HepG2 (cell line): ENCODE data around the gene DHH. TPM values are rescaled to one million over a fixed set of nuclear protein-coding genes. Genes with fewer than 3 reads are reported as not detected.

Experiments used
- EED ChIP-seq: sonication (generic); formaldehyde crosslinking; IDR thresholded peaks from 2 replicates; pipeline ENCODE4 v1.5.0; 2020; ENCODE audit warnings: mild to moderate bottlenecking, missing genetic modification reagents
- GABPA ChIP-seq, 2 experiments: IDR thresholded peaks; 2 replicates each; pipeline ENCODE4 v1.6.1; 2011 to 2016; ENCODE audit warnings: low read depth in 2 of 2, low read length in 1 of 2, missing biosample characterization in 1 of 2, missing genetic modification characterization in 1 of 2
- HMGA1 ChIP-seq: sonication (generic); formaldehyde crosslinking; conservative IDR thresholded peaks from 2 replicates; pipeline ENCODE4 v1.4.0; 2020; ENCODE audit warnings: missing genetic modification reagents
- PAWR ChIP-seq: sonication (generic); formaldehyde crosslinking; IDR thresholded peaks from 2 replicates; pipeline ENCODE4 v1.4.0; 2020; ENCODE audit warnings: missing genetic modification reagents, mild to moderate bottlenecking, borderline replicate concordance
- SATB2 ChIP-seq: sonication (generic); formaldehyde crosslinking; IDR thresholded peaks from 2 replicates; pipeline ENCODE4 v1.5.0; 2020; ENCODE audit warnings: missing genetic modification reagents
- SP1 ChIP-seq, 2 experiments: fragments of 450-650 bp in 1 of 2; sonication (generic) in 1 of 2; formaldehyde crosslinking in 1 of 2; IDR thresholded peaks; 2 replicates each; pipeline versions ENCODE4 v1.4.0 to v1.6.1; 2016 to 2020; ENCODE audit warnings: missing genetic modification reagents in 1 of 2
- SRSF9 ChIP-seq: fragments of 200-400 bp; formaldehyde crosslinking; IDR thresholded peaks from 2 replicates; pipeline ENCODE4 v1.6.1; 2018; ENCODE audit warnings: borderline replicate concordance, mild to moderate bottlenecking, low read depth, low read length; ENCODE audit not compliant: insufficient read depth, poor library complexity, severe bottlenecking
- ZBTB38 ChIP-seq: sonication (generic); formaldehyde crosslinking; IDR thresholded peaks from 2 replicates; pipeline ENCODE4 v1.5.1; 2020; ENCODE audit warnings: mild to moderate bottlenecking, missing genetic modification reagents
- ZNF256 ChIP-seq: sonication (generic); formaldehyde crosslinking; conservative IDR thresholded peaks from 2 replicates; pipeline ENCODE4 v1.4.0; 2020; ENCODE audit warnings: missing genetic modification reagents
- ZNF747 ChIP-seq: sonication (generic); formaldehyde crosslinking; IDR thresholded peaks from 2 replicates; pipeline ENCODE4 v1.8.1; 2023; ENCODE audit warnings: missing genetic modification reagents, mild to moderate bottlenecking, borderline replicate concordance
- ZSCAN30 ChIP-seq: sonication (generic); formaldehyde crosslinking; IDR thresholded peaks from 2 replicates; pipeline ENCODE4 v1.5.0; 2020; ENCODE audit warnings: mild to moderate bottlenecking, missing genetic modification reagents
- polyA plus RNA-seq, 8 experiments: library from polyadenylated mRNA; depleted of rRNA in 3 of 8; stranded (reverse) in 7 of 8; unstranded in 1 of 8; fragments of >200 nt; fragmentation: Illumina TruSeq in 4 of 8; extraction: Trizol in 4 of 8; gene quantifications; 2 replicates each; pipeline versions ENCODE4 v1.2.1 to v1.2.3, GENCODE V29; 2011 to 2016; ENCODE audit warnings: low read depth in 4 of 8, missing spikeins in 1 of 8, mixed read lengths in 1 of 8; ENCODE audit not compliant: insufficient read depth in 1 of 8
- total RNA-seq, 5 experiments: library from RNA; depleted of rRNA; stranded (reverse); fragments of >200 nt; fragmentation: Illumina TruSeq; extraction: Trizol; gene quantifications; 2 replicates each; pipeline ENCODE4 v1.2.3, GENCODE V29; 2016; ENCODE audit warnings: low read depth in 1 of 5
- TF ChIP-seq, protein P1 (sequence below): sonication (generic); formaldehyde crosslinking; IDR thresholded peaks from 2 replicates; pipeline ENCODE4 v1.4.0; 2020; ENCODE audit warnings: missing genetic modification reagents
- TF ChIP-seq, protein P2 (sequence below): sonication (generic); formaldehyde crosslinking; IDR thresholded peaks from 2 replicates; pipeline ENCODE4 v1.5.1; 2020; ENCODE audit warnings: mild to moderate bottlenecking, moderate library complexity, missing genetic modification reagents
- TF ChIP-seq, protein P3 (sequence below): sonication (generic); formaldehyde crosslinking; IDR thresholded peaks from 2 replicates; pipeline ENCODE4; 2020; ENCODE audit warnings: missing genetic modification reagents, mild to moderate bottlenecking, borderline replicate concordance
- TF ChIP-seq, protein P4 (sequence below): sonication (generic); formaldehyde crosslinking; IDR thresholded peaks from 2 replicates; pipeline ENCODE4 v1.4.0; 2020; ENCODE audit warnings: low read depth, mild to moderate bottlenecking, missing genetic modification reagents
- TF ChIP-seq, protein P5 (sequence below): sonication (generic); formaldehyde crosslinking; IDR thresholded peaks from 2 replicates; pipeline ENCODE4 v1.5.0; 2020; ENCODE audit warnings: missing genetic modification reagents, mild to moderate bottlenecking, borderline replicate concordance
- TF ChIP-seq, protein P6 (sequence below): sonication (generic); formaldehyde crosslinking; IDR thresholded peaks from 2 replicates; pipeline ENCODE4 v1.4.0; 2020; ENCODE audit warnings: mild to moderate bottlenecking, low read depth, missing genetic modification reagents

The DHH gene
- total and polyA plus RNA-seq, 2 of the 13 experiments (the other 11 are each of a cell fraction or from before 2014, with no cell fraction given), result not detected

DNA sequence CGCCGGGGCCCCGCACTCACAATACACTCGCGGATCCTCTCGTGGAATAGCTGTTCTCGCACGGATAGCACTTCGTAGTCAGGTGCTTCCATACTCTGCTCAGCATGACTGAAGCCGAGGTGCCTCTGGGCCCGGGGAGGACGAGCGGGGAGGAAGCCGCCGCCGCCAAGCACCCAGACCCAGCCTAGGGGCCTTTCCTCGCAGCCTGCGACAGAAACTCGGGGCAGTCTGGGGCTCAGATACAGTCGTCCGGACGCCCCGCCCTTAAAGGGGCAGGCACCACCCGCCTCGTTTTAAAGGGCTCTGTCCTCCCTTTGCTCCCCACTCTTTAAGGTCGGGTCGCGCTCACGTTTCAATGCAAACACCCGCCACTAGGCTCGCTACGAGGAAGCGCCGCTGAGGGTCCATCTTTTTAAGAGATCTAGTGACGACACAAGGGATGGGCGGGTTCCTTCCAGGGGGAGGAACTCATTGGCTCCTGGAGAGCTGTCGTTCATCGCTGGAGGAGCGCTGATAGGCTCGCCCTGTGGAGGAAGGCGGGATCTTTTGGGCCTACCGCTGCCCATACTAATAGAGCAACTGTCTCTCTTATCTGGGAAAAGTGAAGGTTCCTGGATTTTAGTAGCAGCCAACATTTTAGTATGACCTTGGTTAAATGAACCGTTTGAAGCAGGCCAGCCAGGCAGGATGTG lies 16.0 kb upstream of the DHH start, which contains the start of gene LMBR1L (continued):
- TF ChIP-seq, protein P1, sequence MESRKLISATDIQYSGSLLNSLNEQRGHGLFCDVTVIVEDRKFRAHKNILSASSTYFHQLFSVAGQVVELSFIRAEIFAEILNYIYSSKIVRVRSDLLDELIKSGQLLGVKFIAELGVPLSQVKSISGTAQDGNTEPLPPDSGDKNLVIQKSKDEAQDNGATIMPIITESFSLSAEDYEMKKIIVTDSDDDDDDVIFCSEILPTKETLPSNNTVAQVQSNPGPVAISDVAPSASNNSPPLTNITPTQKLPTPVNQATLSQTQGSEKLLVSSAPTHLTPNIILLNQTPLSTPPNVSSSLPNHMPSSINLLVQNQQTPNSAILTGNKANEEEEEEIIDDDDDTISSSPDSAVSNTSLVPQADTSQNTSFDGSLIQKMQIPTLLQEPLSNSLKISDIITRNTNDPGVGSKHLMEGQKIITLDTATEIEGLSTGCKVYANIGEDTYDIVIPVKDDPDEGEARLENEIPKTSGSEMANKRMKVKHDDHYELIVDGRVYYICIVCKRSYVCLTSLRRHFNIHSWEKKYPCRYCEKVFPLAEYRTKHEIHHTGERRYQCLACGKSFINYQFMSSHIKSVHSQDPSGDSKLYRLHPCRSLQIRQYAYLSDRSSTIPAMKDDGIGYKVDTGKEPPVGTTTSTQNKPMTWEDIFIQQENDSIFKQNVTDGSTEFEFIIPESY (CRISPR knock-in tag), result no peak
- TF ChIP-seq ZBTB38 (CRISPR knock-in tag), result peak; percentile 65; the same call in 1 of the 2 replicates
- no peak for TF ChIP-seq EED
- TF ChIP-seq PAWR (CRISPR knock-in tag), result no peak
- TF ChIP-seq HMGA1, result no peak
- TF ChIP-seq, protein P2, sequence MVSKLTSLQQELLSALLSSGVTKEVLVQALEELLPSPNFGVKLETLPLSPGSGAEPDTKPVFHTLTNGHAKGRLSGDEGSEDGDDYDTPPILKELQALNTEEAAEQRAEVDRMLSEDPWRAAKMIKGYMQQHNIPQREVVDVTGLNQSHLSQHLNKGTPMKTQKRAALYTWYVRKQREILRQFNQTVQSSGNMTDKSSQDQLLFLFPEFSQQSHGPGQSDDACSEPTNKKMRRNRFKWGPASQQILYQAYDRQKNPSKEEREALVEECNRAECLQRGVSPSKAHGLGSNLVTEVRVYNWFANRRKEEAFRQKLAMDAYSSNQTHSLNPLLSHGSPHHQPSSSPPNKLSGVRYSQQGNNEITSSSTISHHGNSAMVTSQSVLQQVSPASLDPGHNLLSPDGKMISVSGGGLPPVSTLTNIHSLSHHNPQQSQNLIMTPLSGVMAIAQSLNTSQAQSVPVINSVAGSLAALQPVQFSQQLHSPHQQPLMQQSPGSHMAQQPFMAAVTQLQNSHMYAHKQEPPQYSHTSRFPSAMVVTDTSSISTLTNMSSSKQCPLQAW (CRISPR knock-in tag), result peak; percentile 62; the same call in 1 of the 2 replicates
- TF ChIP-seq, protein P3, sequence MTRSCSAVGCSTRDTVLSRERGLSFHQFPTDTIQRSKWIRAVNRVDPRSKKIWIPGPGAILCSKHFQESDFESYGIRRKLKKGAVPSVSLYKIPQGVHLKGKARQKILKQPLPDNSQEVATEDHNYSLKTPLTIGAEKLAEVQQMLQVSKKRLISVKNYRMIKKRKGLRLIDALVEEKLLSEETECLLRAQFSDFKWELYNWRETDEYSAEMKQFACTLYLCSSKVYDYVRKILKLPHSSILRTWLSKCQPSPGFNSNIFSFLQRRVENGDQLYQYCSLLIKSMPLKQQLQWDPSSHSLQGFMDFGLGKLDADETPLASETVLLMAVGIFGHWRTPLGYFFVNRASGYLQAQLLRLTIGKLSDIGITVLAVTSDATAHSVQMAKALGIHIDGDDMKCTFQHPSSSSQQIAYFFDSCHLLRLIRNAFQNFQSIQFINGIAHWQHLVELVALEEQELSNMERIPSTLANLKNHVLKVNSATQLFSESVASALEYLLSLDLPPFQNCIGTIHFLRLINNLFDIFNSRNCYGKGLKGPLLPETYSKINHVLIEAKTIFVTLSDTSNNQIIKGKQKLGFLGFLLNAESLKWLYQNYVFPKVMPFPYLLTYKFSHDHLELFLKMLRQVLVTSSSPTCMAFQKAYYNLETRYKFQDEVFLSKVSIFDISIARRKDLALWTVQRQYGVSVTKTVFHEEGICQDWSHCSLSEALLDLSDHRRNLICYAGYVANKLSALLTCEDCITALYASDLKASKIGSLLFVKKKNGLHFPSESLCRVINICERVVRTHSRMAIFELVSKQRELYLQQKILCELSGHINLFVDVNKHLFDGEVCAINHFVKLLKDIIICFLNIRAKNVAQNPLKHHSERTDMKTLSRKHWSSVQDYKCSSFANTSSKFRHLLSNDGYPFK, result peak; percentile 59; the same call in 1 of the 2 replicates
- TF ChIP-seq, protein P4, sequence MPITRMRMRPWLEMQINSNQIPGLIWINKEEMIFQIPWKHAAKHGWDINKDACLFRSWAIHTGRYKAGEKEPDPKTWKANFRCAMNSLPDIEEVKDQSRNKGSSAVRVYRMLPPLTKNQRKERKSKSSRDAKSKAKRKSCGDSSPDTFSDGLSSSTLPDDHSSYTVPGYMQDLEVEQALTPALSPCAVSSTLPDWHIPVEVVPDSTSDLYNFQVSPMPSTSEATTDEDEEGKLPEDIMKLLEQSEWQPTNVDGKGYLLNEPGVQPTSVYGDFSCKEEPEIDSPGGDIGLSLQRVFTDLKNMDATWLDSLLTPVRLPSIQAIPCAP (CRISPR knock-in tag), result no peak
- TF ChIP-seq SATB2, result no peak
- no peak for TF ChIP-seq ZNF256 (CRISPR knock-in tag)
- no peak for TF ChIP-seq SRSF9
- TF ChIP-seq, protein P5, sequence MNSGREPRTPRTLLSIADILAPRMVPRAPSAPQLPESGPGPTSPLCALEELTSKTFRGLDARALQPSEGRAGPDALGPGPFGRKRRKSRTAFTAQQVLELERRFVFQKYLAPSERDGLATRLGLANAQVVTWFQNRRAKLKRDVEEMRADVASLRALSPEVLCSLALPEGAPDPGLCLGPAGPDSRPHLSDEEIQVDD (CRISPR knock-in tag), result no peak
- no peak for TF ChIP-seq ZSCAN30 (CRISPR knock-in tag)
- TF ChIP-seq, protein P6, sequence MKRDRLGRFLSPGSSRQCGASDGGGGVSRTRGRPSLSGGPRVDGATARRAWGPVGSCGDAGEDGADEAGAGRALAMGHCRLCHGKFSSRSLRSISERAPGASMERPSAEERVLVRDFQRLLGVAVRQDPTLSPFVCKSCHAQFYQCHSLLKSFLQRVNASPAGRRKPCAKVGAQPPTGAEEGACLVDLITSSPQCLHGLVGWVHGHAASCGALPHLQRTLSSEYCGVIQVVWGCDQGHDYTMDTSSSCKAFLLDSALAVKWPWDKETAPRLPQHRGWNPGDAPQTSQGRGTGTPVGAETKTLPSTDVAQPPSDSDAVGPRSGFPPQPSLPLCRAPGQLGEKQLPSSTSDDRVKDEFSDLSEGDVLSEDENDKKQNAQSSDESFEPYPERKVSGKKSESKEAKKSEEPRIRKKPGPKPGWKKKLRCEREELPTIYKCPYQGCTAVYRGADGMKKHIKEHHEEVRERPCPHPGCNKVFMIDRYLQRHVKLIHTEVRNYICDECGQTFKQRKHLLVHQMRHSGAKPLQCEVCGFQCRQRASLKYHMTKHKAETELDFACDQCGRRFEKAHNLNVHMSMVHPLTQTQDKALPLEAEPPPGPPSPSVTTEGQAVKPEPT (CRISPR knock-in tag), result no peak
- TF ChIP-seq GABPA (IDR thresholded peaks at IDR 0.05; ENCODE audit: low read depth, low read length), result no peak
- TF ChIP-seq GABPA (CRISPR knock-in tag; IDR thresholded peaks at IDR 0.05; ENCODE audit: low read depth), result peak; percentile 38
- TF ChIP-seq SP1 (IDR thresholded peaks at IDR 0.05), result no peak
- TF ChIP-seq SP1 (CRISPR knock-in tag; IDR thresholded peaks at IDR 0.05), result peak; percentile 66
- peak; percentile 54; the same call in 1 of the 2 replicates for TF ChIP-seq ZNF747
